M059J (cell line): ENCODE results near the gene SIGLEC15. TPM values are rescaled to one million over a fixed set of nuclear protein-coding genes. Genes with fewer than 3 reads are reported as not detected.
"Not testable (repeated sequence)": the region's sequence is repeated elsewhere in the genome, so short reads cannot be mapped to it uniquely, and the experiment has no call there.

Experiments used
- DNase-seq: peaks from one replicate; pipeline ENCODE4 v3.0.0-alpha.2; 2012; ENCODE audit warnings: low read depth
- total RNA-seq: library from RNA; depleted of rRNA; stranded (reverse); fragments of >200 nt; shearing (Covaris generic); gene quantifications from 2 replicates; pipeline ENCODE4 v1.2.3, GENCODE V29; 2014

Gene SIGLEC15
- total RNA-seq, 1 experiment from 2014 or later, result 8.6 TPM

GRCh38 chr18:45843019-45843418, 17.5 kb downstream of the SIGLEC15 start:
- no peak for DNase-seq

GRCh38 chr18:45844938-45845337, 19.5 kb downstream of the SIGLEC15 start:
- no peak for DNase-seq

- DNase-seq, result no peak
Measured at GRCh38 chr18:45845410-45845809, 19.9 kb downstream of the SIGLEC15 start.

- no peak for DNase-seq
Measured at GRCh38 chr18:45847119-45847518, 21.6 kb downstream of the SIGLEC15 start.

- DNase-seq, result not testable (repeated sequence)
Measured at GRCh38 chr18:45848643-45849042, 23.2 kb downstream of the SIGLEC15 start.

GRCh38 chr18:45849529-45849928, 24.1 kb downstream of the SIGLEC15 start:
- no peak for DNase-seq

- DNase-seq, result no peak
Measured at GRCh38 chr18:45850021-45850420, 24.5 kb downstream of the SIGLEC15 start.

- DNase-seq, result no peak
Measured at GRCh38 chr18:45851161-45851925, 25.9 kb downstream of the SIGLEC15 start.

GRCh38 chr18:45852631-45853030, 27.2 kb downstream of the SIGLEC15 start:
- DNase-seq, result no peak

GRCh38 chr18:45854036-45854586, 28.6 kb downstream of the SIGLEC15 start:
- no peak for DNase-seq

- DNase-seq, result no peak
Measured at GRCh38 chr18:45856531-45856930, 31.1 kb downstream of the SIGLEC15 start.

GRCh38 chr18:45859334-45859733, 33.9 kb downstream of the SIGLEC15 start:
- DNase-seq, result no peak

GRCh38 chr18:45860492-45860891, 35.0 kb downstream of the SIGLEC15 start:
- DNase-seq, result no peak

GRCh38 chr18:45860971-45861370, 35.5 kb downstream of the SIGLEC15 start:
- no peak for DNase-seq

- DNase-seq, result no peak
Measured at GRCh38 chr18:45861926-45862325, 36.5 kb downstream of the SIGLEC15 start.

GRCh38 chr18:45863469-45863868, 38.0 kb downstream of the SIGLEC15 start:
- peak; percentile 43 for DNase-seq

GRCh38 chr18:45864081-45864480, 38.6 kb downstream of the SIGLEC15 start:
- no peak for DNase-seq

- no peak for DNase-seq
Measured at GRCh38 chr18:45865466-45865865, 40.0 kb downstream of the SIGLEC15 start.

GRCh38 chr18:45870419-45870818, 44.9 kb downstream of the SIGLEC15 start:
- no peak for DNase-seq

GRCh38 chr18:45871431-45872084, 46.1 kb downstream of the SIGLEC15 start:
- peak; percentile 66 for DNase-seq

- DNase-seq, result peak; percentile 40
Measured at GRCh38 chr18:45874491-45875184, 49.2 kb downstream of the SIGLEC15 start.

GRCh38 chr18:45876161-45876560, 50.7 kb downstream of the SIGLEC15 start:
- peak; percentile 12 for DNase-seq
